Effector CD4-positive, alpha-beta T cell (primary cell): ENCODE results near the gene STK35.

ENCODE experiments used
- DNase-seq: peaks from one replicate; pipeline ENCODE4 v3.0.0-alpha.2; 2020

STK35 gene

DNA sequence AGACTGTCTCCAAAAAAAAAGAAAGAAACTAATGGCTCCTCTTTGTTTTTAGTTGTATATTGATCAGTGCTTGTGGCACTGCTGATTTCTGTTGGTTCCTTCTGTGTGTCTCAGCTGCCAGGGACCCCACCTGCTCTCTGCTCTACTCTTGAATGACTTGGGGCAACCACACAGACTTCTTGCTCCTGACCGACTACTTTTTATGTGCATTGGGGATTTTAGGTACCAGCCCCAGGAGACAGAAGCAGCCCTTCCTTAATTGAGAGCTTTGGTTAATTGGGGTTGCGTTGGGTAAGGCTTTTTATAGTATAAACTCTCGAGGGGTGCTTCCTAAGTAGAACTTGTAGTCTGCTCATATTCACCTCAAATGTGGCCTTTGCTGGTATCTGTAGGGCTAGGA lies 6.9 kb downstream of the STK35 start:
- DNase-seq = no peak

DNA sequence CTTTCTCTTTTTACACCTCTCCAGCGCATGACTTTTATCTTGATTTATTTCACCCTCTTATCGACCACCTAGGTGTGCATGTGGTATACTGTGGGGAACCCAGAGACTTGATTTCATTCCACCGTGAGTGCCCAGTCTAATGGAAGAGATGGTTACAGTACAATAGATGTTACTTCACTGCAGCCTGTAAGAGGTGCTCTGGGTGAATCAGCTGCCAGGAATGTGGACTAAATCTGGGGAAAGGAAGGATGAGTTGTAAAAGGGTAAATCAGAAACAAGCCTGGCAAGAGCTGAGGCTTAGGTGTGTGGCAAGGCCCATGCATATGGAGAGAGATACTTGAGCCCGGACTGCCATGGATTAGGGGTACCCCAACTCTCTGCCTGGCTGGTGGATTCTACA lies 7.4 kb downstream of the STK35 start:
- DNase-seq = no peak

DNA sequence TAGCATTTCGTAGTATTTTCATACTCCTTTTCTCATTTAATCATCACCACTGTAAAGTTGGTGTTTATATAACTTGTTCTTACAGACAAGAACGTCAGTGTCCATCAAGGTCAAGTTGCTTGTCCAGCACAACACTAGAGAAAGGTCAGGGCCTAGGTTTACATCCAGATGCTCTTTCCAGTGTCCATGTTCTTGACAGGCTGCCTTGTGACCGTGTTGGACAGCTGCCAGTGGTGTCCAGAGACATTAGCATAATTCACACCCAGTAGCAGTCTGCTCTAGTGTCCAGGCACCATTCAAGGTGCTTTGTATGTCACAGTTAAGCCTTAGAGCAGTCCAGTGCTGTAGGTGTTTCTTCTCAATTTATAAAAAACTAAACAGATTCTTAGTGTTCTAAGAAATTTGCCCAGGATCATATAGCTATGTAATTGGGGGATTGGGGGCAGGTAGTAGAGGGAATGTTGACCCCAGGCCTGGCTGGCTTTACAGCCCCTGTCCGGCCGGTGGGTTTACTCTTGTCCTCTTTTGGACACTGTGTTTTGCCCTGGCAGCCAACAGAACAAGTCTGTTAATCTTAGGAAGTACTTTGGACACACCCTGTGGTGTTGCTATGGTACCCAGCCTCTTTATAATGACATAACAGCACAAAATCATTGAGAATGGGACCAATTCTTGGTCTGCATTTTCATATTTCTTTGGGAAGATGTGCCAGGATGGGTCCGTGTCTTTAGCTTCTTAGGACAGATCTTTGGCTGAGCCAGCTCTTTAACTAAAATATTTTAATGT lies 8.0 kb downstream of the STK35 start:
- no peak for DNase-seq

DNA sequence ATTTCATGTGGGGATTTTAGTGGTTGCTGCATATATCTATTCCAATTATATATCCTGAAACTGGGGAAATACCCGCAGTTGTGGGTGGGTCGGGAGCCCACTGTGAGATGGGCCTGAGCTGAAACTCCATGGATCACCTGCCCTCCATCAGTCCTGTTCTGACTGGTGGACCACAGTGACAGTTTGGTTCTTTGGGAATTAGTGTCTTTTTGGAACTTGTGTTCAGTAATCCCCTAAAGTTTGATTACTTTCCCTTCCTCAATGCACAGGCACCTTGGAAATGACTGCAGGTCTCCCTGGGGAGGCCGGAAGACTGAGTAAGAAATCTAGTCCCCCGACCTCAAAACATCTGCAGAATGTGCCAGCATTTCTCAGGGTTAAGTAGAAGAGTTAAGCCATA lies 11.3 kb downstream of the STK35 start:
- DNase-seq = no peak

DNA sequence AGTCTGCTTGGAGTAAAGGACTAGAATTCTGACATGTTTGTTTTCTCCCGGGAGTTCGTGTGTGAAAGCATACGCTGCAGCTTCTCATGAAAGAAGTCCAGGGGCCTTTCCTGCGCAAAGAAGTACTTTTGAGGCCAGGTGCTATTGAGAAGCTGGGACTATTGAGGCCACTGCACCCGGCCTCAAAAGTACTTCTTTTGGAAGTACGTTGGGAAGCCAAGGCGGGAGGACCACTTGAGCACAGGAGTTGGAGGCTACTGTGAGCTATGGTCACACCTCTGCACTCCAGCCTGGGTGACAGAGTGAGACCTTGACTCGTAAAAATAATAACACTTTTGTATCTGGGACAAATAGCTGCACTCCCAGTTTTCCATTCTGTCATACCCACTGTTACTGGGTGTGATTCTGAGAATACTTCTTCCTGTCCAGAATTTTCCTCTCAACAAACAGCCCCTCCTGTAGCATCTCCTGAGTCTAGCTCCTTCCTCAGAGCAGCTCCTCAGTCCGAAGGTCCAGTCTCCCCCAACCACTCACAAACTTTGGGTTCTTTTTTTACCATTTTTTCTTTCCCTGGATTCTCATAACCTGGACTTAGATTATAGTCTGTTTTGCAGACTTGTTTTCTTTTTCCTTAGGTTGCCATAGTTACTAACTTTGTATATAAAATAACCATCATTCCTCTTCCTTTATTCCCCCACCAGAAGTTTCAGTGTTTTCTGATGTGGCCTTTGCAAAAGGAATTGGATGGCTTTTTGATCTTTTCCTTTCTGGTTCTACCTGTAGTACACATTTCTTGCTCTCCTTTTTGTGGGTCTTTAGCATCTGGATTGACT lies 12.7 kb downstream of the STK35 start:
- no peak for DNase-seq

DNA sequence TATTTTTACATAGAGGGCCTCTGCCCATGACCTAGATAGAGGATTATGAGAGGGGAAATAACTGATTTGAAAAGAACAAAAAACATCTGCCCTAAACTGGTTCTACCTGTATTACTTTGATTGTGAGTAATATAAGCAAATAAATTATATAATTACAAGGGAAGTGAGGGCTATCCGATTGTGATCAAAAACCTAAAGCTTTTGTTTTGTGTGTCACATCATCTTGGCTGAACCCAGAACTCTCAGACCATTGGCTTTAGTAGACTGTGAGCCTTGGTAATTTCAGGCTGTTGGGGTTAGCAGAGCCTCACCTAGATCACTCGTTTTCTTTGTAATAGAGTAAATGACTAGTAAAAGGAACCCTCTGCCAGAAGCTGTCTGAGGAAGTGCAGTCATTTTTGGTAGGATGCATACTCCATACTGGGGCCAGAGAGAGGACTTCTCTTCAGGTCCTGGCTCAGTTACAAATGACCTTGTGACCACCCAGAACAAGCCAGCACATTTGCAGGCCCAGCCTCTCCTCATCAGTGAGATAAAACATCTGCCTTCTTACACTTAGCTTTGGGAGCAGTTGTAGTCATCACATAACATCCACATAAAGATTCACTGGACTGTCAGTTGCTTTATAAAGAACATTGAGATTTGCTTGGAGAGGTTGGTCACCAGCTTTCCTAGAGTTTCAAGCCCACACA lies 13.5 kb downstream of the STK35 start:
- no peak for DNase-seq

DNA sequence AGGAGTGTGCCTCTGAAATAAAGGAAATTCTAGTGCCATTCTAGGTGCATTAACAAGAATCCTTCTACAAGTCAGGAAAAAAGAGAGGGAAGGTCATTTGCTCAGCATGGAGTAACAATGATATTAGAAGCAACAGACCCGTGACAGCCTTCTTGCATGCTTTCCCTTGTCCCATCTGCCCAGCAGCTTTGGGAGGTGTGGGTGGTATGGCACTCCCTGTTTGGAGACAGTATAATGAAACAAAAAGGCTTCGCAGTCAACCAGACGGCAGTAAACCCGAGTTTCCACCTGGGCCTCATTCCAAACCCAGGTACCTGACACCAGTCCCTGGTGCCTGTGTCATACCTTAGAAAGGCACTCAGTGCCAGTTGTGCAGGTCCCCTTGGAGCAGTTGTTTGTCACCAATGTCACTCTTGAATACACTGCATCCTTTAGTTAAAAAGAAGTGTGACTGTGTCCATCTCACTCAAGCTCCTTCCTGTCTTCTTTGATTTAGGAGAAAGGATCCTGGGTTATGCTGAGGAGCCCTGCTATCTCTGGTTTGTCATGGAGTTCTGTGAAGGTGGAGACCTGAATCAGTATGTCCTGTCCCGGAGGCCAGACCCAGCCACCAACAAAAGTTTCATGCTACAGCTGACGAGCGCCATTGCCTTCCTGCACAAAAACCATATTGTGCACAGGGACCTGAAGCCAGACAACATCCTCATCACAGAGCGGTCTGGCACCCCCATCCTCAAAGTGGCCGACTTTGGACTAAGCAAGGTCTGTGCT lies 14.7 kb downstream of the STK35 start:
- DNase-seq = no peak

DNA sequence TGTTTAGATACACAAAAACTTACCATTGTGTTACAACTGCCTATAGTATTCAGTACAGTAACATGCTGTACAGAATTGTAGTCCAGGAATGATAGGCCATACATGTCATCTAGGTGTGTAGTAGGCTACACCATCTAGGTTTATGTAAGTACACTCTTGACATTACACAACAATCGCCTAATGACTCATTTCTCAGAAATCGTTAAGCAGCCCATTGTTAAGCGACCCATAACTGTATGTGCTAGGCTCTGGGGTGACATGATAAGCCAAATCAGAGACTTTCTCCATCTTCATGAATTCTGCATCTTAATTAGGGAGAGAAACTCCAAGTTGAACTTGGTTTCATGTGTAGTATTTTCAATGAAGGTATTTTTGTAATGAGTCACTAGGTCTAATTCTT lies 17.2 kb downstream of the STK35 start:
- DNase-seq = no peak

DNA sequence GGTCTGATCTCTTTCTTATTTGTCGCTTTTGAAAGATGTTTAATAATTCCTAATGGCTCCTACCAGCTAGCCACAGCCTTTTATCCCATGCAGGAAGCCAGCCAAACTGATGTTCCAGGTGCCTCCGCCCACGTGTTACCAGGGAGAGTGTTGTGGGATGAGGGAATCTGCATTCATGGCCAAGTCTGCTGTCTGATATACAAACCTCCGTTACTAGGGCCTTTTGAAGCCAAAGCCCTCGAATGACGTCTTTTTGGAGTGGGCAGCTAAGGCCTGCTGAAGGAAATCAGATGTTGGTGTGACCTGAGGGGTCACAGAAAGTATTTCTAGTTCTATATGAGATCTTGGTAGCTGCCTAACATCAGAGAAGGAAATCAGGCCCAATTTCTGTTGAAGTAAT lies 21.3 kb downstream of the STK35 start:
- DNase-seq = no peak

DNA sequence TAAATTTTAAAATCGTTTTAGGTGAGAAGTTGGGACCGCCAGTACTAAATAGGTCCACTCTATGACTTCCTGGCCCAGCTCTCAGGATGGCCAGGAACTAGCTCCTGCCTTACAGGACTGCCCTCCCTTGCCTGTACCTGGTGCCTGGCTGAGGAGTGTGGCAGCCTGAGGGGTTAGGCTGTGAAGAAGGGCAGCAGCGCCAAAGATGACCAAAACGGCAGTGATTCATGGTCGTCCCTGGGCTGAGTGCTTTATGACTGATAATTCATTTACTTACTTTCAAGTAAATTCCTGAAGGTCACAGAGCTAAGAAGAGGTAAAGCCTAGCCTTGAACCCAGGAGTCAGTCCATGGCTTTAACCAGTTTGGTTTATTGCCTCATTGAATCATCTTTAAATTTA lies 22.1 kb downstream of the STK35 start:
- no peak for DNase-seq

DNA sequence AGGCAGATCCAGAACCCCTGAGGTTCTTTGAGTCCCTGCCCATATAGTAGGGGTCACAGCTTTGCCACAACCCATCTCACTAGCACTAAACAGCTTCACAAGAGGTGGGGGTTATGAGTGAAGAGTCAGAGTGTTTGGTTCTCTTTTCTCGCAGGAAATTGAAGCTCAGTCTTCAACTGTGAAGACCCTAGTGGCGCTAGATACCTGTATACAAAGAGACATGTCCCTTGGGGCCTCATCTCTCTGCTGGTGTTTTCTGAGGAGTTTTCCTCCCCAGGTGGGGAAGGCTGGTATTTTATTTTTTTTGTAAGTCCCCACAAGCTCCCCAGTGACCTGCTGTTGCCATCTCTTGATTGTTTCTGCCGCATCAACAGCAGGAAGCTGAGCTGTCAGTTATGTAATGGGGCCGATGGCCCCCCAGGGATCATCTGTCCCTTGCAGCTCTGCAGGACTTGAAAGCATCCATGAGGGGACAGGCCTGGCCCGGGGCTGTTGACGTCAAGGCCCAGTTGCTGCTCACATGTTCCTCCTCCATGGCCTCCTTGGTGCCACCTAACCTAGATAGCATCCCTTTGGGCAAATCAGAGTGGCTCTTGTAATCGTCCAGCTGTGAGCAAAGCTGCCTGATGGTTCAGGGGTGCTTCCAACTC lies 23.1 kb downstream of the STK35 start:
- DNase-seq = no peak

DNA sequence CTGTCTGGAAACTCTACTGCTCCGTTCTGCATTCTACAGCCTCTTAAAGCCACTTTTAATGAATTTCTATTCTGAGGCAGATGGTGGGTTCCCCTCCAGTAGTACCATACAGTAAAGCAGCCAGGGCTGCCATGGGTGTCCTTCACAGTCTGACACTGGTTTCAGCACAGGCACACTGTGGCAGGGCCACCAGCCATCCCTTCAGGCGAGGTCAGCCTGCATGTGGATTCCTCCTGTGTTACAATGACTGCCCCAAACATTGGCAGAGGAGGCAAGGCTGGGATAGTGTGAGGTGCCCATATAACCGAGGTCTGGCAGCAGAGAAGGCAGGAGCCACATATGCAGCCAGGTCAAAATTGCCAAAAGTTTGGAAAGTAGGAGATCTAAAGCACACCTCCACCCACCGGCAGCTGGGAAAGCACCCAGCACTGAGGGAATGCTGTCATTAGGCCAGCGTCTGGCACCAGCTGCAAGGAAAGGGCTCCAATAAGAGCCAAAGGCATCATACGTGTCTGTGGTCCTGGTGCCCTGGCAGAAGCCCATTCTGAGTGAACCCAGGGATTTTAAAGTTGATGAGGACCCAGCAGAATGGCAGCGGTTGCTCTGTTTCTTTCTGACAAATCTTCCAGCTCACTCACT lies 24.0 kb downstream of the STK35 start:
- DNase-seq = no peak

DNA sequence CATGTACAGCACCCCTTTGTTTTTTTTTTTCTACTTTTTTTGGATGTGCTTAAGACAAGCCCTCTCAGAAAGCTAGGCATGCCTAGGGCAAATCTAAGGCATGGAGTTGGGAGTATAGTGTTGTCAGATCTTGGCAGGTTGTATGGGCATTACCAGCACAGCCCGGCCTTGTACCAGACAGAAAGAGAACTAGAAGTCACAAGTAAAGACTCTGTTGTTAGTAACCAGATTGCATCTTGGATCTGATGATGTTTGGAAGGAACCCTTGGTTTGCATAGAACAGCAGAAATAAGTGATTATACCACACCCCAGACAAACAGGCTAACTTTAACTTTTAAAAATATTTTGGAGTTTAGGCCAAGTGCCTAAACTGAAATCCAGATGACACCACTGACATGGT lies 25.6 kb downstream of the STK35 start:
- DNase-seq = no peak

DNA sequence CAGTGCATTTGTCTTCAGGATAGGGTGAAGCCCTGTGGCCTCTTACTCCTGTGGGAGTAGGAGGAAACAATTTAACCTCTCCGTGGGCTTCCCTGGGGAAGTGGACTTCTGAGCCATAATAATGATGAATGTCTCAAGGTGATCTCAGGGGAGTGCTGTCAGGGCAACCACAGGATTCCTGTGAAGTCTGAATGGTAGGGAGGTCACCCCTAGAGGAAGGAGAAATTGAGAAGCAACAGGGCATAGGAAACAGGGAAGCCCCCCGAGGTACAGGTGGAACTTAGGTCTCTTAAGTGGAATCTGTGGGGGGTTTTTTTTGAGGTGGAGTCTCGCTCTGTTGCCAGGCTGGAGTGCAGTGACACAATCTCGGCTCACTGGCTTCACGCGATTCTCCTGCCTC lies 26.9 kb downstream of the STK35 start:
- DNase-seq = no peak

DNA sequence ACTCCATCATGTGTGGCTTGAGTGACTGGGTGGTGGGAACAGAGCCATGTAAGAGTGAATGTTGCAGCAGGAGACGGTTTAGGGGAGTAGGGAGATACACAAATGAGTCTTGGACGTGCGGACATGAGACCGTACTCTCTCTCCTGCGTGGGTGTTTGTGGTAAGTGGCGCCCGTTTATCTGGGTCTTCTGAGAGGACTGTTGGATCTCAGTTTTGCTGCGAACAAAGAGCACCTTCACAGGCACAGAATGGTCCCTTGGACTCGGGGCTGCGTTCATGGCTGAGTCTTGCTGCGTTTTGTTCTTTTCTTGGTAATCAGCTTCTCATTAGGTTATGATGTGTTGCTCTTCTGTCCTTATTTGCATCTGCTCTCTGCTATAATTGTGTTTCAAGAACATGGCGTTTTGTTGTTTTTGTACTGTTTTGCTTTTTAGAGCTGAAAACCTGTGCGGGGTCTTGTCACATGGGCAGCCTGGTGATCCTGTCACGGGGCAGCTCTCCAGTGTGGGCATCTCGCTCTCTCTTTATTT lies 28.5 kb downstream of the STK35 start:
- no peak for DNase-seq

DNA sequence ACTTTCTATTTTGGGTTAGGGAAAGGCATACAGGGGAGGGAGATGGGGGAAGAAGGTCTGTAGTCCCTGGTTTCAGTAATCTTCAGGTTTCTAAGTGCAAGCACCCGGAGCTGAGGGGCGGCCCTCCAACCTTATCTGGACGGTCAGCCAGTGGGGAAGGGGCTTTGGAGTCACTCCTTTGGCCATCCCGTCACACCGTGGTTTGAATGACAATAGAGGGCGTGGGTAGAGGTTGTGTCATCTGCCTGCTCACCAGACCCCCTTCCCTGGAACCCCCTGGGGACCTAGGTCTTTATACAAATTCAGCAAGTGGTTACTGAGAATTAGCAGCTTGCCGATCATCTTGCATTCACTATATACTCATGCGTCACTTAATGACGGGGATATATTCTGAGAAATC lies 29.1 kb downstream of the STK35 start:
- no peak for DNase-seq

DNA sequence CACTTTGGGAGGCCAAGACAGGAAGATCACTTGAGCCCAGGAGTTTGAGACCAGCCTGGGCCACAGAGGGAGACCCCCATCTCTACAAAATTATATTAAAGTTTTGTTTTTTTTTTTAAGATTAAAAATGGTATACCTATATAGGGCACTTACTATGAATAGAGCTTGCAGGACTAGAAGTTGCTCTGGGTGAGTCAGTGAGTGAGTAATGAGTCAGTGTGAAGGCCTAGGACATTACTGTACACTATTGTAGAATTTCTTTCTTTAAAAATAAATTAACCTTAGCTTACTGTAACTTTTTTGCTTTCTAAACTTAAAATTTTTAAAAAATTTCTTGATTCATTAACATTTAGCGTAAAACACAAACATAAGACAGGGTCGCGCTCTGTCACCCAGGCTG lies 29.7 kb downstream of the STK35 start:
- no peak for DNase-seq

DNA sequence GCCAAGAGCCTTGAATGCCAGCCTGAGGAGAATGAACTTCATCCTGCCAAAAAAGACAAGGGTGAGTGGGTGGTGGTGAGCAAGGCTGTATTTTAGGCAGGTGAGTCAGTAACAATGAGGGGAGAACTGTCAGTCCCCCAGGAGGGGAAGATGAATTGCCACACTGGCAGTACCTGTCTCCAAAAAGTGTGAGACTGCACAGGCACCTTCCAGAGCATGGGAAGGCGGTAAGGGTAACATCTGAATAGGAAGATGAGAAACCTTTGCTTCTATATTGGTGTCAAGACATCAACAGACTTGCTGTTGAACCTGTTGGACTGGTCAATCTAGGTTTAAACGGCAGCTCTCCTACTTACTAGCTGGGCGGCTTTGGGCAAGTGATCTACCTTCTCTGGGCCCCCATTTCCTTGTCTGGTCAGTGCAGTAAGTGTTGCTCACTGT lies 30.9 kb downstream of the STK35 start:
- DNase-seq = no peak

DNA sequence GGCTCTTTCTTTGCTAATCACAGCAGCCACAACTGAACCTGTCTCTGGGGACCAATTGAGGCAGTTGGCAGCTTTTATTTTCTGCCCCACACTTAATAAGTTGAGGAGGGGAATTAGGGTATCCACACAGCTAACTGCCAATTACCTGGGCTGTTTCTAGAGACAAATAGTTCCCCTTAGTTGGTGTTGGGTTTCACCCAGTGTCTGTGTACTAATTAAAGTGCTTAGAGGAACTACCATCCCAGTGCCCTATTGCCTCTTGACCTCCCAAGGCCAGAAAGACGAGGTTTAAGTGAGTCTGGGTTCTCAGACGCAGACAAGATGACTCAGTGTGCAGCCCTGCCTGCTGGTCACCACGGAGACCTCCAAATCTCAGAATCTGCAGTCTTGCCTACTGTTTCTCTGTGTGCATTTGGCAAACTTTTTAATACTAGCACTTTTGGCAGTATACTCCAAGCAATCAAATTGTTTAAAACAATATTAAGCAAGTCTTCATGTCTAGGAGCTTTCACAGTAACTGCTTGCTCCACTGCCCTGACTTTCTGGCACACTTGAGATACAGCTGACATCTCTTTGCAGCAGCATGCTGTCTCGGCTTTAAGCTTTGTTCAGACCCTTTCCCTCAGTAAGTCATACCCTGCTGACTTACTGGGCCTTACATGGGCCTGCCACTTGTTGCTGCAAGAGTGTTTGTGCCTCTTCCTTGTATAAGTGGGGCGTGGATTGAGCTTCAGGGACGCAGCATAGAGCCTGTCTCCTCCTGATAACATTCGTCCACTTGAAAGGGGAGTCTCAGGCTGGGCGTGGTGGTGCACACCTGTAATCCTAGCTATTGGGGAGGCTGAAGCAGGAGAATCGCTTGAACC lies 31.9 kb downstream of the STK35 start:
- no peak for DNase-seq

DNA sequence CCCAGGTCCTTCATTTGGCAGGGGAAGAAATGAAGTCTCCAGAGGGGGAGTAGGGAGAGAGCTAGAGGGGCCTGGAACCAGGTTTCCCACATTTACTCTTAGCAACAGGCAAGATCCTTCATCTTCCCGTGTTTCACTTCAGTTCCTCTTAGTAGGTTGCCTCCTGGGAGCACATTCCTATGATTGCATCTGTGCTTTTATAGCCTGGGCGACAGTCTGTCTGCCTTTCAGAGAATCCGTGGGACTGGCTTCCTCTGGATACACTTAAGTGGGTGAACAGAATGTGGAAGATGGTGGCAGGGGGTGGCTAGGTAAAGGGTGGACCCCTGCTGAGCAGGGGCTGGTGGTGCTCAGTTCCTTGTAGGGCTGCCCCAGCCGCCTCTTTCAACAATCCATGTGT lies 33.4 kb downstream of the STK35 start:
- no peak for DNase-seq

DNA sequence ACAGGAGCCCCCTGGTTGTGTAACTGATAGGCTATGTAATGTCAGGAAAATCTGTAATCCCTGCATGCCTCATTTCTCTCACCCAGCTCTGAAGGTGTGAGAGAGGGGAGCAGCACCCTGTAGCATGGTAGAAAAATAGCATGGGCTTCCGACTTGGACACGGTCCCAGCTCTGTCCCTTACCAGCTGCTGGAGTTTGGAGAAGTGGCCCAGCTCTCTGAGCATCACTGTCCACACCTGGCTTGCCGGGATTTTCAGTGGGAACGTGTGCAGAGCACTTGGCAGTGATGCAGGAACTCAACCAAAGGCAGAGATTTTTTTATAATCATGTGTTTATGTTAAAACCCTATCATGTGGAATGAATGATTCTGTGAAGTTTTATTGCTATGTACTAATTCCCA lies 34.6 kb downstream of the STK35 start:
- DNase-seq = no peak
